Trophoblast cell (in vitro differentiated cells and primary cell): ENCODE results near the gene AP1G2.

ENCODE experiments used
- DNase-seq, 2 donors: peaks; one replicate each; pipeline ENCODE4 v3.0.0-alpha.2; 2016
- H2AFZ ChIP-seq: 2 replicates; pipeline ENCODE4 v1.6.1; 2013; ENCODE audit warnings: low read length, moderate library complexity, mild to moderate bottlenecking; ENCODE audit not compliant: insufficient read depth, poor library complexity
- H2AK5ac ChIP-seq: 2 replicates; pipeline ENCODE4 v1.6.1; 2013; ENCODE audit warnings: mild to moderate bottlenecking, low read length
- H2BK120ac ChIP-seq: 2 replicates; pipeline ENCODE4 v1.6.1; 2013; ENCODE audit warnings: low read length, mild to moderate bottlenecking, moderate library complexity; ENCODE audit not compliant: insufficient read depth, poor library complexity
- H2BK12ac ChIP-seq: 2 replicates; pipeline ENCODE4 v1.6.1; 2013; ENCODE audit warnings: mild to moderate bottlenecking, low read length, moderate library complexity
- H2BK5ac ChIP-seq: 2 replicates; pipeline ENCODE4 v1.6.1; 2013; ENCODE audit warnings: low read length, low read depth, moderate library complexity, mild to moderate bottlenecking; ENCODE audit not compliant: poor library complexity
- H3K14ac ChIP-seq: 2 replicates; pipeline ENCODE4 v1.6.1; 2013; ENCODE audit warnings: mild to moderate bottlenecking, low read length
- H3K18ac ChIP-seq: 2 replicates; pipeline ENCODE4 v1.6.1; 2013; ENCODE audit warnings: mild to moderate bottlenecking, low read length
- H3K23ac ChIP-seq: 2 replicates; pipeline ENCODE4 v1.6.1; 2013; ENCODE audit warnings: low read length
- H3K27ac ChIP-seq: 2 replicates; pipeline ENCODE4 v1.5.1; 2013; ENCODE audit warnings: low read depth, mild to moderate bottlenecking, inconsistent platforms, low read length, moderate library complexity
- H3K27me3 ChIP-seq: 2 replicates; pipeline ENCODE4 v1.6.1; 2013; ENCODE audit warnings: inconsistent platforms, mild to moderate bottlenecking, low read length, moderate library complexity; ENCODE audit not compliant: insufficient read depth
- H3K36me3 ChIP-seq, 2 experiments: 1 replicate in 1 of 2; 2 replicates in 1 of 2; pipeline ENCODE4 v1.6.1; 2013; ENCODE audit warnings: low read length in 2 of 2, mild to moderate bottlenecking in 2 of 2, moderate library complexity in 1 of 2; ENCODE audit not compliant: insufficient read depth in 2 of 2, control insufficient read depth in 1 of 2
- H3K4ac ChIP-seq: 2 replicates; pipeline ENCODE4 v1.6.1; 2013; ENCODE audit warnings: low read depth, mild to moderate bottlenecking, low read length, moderate library complexity
- H3K4me1 ChIP-seq, 2 experiments: 1 replicate in 1 of 2; 2 replicates in 1 of 2; pipeline ENCODE4 v1.6.1; 2013; ENCODE audit warnings: low read length in 2 of 2, mild to moderate bottlenecking in 2 of 2, moderate library complexity in 1 of 2; ENCODE audit not compliant: insufficient read depth in 2 of 2, control insufficient read depth in 1 of 2
- H3K4me2 ChIP-seq: 2 replicates; pipeline ENCODE4 v1.6.1; 2013; ENCODE audit warnings: inconsistent platforms, mild to moderate bottlenecking, low read length, moderate library complexity
- H3K4me3 ChIP-seq: 2 replicates; pipeline ENCODE4 v1.5.1; 2013; ENCODE audit warnings: mild to moderate bottlenecking, low read depth, low read length, inconsistent platforms
- H3K79me1 ChIP-seq: one replicate; pipeline ENCODE4 v1.6.1; 2013; ENCODE audit warnings: low read length
- H3K79me2 ChIP-seq: 2 replicates; pipeline ENCODE4 v1.6.1; 2013; ENCODE audit warnings: low read length, mild to moderate bottlenecking; ENCODE audit not compliant: control insufficient read depth, insufficient read depth, poor library complexity
- H3K9ac ChIP-seq: 2 replicates; pipeline ENCODE4 v1.6.1; 2013; ENCODE audit warnings: mild to moderate bottlenecking, low read length
- H3K9me3 ChIP-seq: 2 replicates; pipeline ENCODE4 v1.6.1; 2013; ENCODE audit warnings: low read depth, mild to moderate bottlenecking, control low read depth, inconsistent platforms, low read length; ENCODE audit not compliant: insufficient read depth
- H4K12ac ChIP-seq: 2 replicates; pipeline ENCODE4 v1.6.1; 2013; ENCODE audit warnings: low read depth, mild to moderate bottlenecking, low read length, moderate library complexity
- H4K8ac ChIP-seq: 2 replicates; pipeline ENCODE4 v1.6.1; 2013; ENCODE audit warnings: low read depth, mild to moderate bottlenecking, low read length, moderate library complexity
- H4K91ac ChIP-seq: one replicate; pipeline ENCODE4 v1.6.1; 2013; ENCODE audit warnings: low read depth, mild to moderate bottlenecking, low read length, moderate library complexity
- WGBS: extraction: QIAGEN DNeasy Blood & Tissue Kit; methylation state at CpG from one replicate; pipeline ENCODE4 v1.1.7; 2013; ENCODE audit warnings: missing lambda C conversion rate; ENCODE audit not compliant: insufficient read length, insufficient coverage; ENCODE audit errors: extremely low coverage; 5-methylcytosine and 5-hydroxymethylcytosine counted together

Gene AP1G2

DNA sequence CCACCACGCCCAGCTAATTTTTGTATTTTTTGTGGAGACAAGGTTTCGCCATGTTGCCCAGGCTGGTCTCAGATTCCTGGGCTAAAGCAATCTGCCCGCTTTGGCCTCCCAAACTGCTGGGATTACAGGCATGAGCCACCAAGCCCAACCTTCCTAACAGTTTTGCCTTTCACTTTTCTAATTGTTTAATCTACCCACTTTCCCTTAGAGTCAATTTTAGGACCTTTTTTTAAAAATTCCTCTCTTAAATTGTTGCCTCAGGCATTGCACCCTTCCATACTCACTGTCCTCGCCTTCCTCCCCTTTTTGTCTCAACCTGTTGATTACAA, 27.5 kb downstream of the AP1G2 start:
- Histone ChIP-seq H4K91ac (no peak overlapping the region), H3K9me3 (no peaks in the 10 kb centered on the region), H4K8ac (no peak overlapping the region), H3K27ac (no peak overlapping the region), H3K4ac (no peak overlapping the region), H3K9ac (no peak overlapping the region), H2BK120ac (no peak overlapping the region), H3K23ac (no peak overlapping the region), H3K4me3 (no peak overlapping the region), H2AFZ (no peak overlapping the region), H3K14ac (no peak overlapping the region), H3K4me1 (no peaks in the 10 kb centered on the region), H4K12ac (no peak overlapping the region), H3K4me2 (no peak overlapping the region), H3K27me3 (no peaks in the 10 kb centered on the region), H2AK5ac (no peak overlapping the region), H3K79me1 (no peaks in the 10 kb centered on the region), H3K36me3 (no peaks in the 10 kb centered on the region), H3K18ac (no peak overlapping the region), H3K79me2 (no peaks in the 10 kb centered on the region), H2BK12ac (no peak overlapping the region), H2BK5ac (no peak overlapping the region)
- no peak for DNase-seq
- WGBS: no CpG with 5 or more reads among the region's 4 CpGs

GRCh38 chr14:23539248-23540140, 28.1 kb downstream of the AP1G2 start:
- Histone ChIP-seq H4K8ac (no peak overlapping the region), H3K79me2 (no peaks in the 10 kb centered on the region), H3K4me3 (no peak overlapping the region), H4K12ac (no peak overlapping the region), H3K79me1 (no peaks in the 10 kb centered on the region), H3K18ac (no peak overlapping the region), H3K9ac (no peak overlapping the region), H3K14ac (no peak overlapping the region), H2AFZ (no peak overlapping the region), H2BK5ac (no peak overlapping the region), H3K27me3 (no peaks in the 10 kb centered on the region), H3K9me3 (no peaks in the 10 kb centered on the region), H3K23ac (no peak overlapping the region), H4K91ac (no peak overlapping the region), H3K27ac (no peak overlapping the region), H3K36me3 (no peaks in the 10 kb centered on the region), H2BK12ac (no peak overlapping the region), H2BK120ac (no peak overlapping the region), H3K4ac (no peak overlapping the region), H3K4me1 (no peaks in the 10 kb centered on the region), H3K4me2 (peak overlapping the region; percentile 8), H2AK5ac (no peak overlapping the region)
- no CpG with 5 or more reads among the region's 10 CpGs for WGBS
- DNase-seq: peak in 1 of 2 donors; percentile 53

DNA sequence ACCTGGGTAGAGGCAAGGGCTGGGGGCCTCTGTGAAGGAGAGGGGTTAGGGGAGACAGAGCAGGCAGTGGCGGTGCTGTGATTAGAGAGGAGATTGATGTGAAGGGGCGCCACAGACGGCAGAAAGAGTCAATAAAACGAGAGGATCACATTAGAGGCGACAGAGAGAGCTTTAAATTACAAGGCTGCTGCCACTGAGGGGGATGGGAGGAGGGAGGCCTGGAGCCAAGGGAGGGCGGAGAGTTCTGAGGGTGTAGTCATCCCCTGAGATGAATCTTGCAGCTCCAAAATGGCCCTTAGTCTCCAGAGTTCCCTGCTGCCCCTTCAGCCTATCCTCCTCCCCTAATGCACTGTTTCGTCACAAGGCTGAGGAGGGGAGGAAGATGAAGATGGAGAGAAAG, 28.8 kb downstream of the AP1G2 start:
- Histone ChIP-seq H3K4me3 (no peak overlapping the region), H3K27me3 (no peaks in the 10 kb centered on the region), H2BK5ac (no peak overlapping the region), H3K4me2 (no peak overlapping the region), H4K8ac (no peak overlapping the region), H2AFZ (no peak overlapping the region), H4K12ac (no peak overlapping the region), H3K18ac (no peak overlapping the region), H2BK120ac (no peak overlapping the region), H3K27ac (no peak overlapping the region), H3K79me1 (no peaks in the 10 kb centered on the region), H3K9me3 (no peaks in the 10 kb centered on the region), H3K14ac (no peak overlapping the region), H3K23ac (no peak overlapping the region), H3K4me1 (no peaks in the 10 kb centered on the region), H3K9ac (no peak overlapping the region), H3K79me2 (no peaks in the 10 kb centered on the region), H4K91ac (no peak overlapping the region), H2AK5ac (no peak overlapping the region), H2BK12ac (no peak overlapping the region), H3K4ac (no peak overlapping the region), H3K36me3 (no peaks in the 10 kb centered on the region)
- DNase-seq: no peak
- no CpG with 5 or more reads among the region's 7 CpGs for WGBS

DNA sequence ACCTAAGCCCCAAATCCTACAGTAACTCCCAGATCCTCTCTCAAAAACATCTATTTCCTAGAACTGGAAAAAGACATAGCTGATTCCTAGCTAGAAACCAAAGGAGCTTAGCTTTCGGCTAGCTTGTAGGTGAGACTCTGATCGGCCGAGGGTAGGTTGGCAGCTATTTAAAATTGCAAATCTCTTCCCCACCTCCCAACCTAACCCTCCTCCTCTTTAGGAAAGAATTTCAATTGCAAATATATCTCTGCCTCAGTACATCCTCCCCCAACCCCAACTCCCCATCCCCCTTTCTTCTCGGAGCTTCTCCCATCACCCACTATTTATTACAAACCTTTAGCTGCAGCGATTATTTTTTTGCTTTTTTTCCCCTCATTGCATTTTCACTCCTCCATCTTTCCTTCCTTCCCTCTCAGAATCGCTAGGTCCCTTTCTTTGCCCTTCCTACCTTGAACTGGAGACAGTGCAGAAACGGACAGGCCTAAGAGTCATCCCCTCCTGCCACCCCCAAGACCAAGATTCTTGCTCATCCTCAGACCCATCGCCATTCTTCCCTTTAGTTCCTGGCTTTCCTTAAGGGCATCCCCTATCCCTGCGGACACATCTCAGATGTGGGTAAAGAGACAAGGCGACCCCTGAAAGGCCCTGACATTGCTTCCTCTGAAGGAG, 29.4 kb downstream of the AP1G2 start:
- Histone ChIP-seq H3K4me1 (no peaks in the 10 kb centered on the region), H3K4me2 (no peak overlapping the region), H3K79me1 (no peaks in the 10 kb centered on the region), H4K91ac (no peak overlapping the region), H3K36me3 (no peaks in the 10 kb centered on the region), H4K8ac (no peak overlapping the region), H3K9me3 (no peaks in the 10 kb centered on the region), H4K12ac (no peak overlapping the region), H3K14ac (no peak overlapping the region), H3K4me3 (no peak overlapping the region), H3K27ac (no peak overlapping the region), H2AFZ (no peak overlapping the region), H3K27me3 (no peaks in the 10 kb centered on the region), H2BK120ac (no peak overlapping the region), H3K79me2 (no peaks in the 10 kb centered on the region), H3K18ac (no peak overlapping the region), H2BK5ac (no peak overlapping the region), H3K4ac (no peak overlapping the region), H2AK5ac (no peak overlapping the region), H3K9ac (no peak overlapping the region), H2BK12ac (no peak overlapping the region), H3K23ac (no peak overlapping the region)
- no CpG with 5 or more reads among the region's 10 CpGs for WGBS
- DNase-seq: no peak
